MCF 10A (cell line): Measurements from ENCODE around the gene MX2. TPM values are rescaled to one million over a fixed set of nuclear protein-coding genes. Genes with fewer than 3 reads are reported as not detected.

Experiments
- BruUV-seq: library from RNA; stranded (reverse); fragments of 400-500 nt; replicated peaks from 2 replicates; lab custom pipeline; 2021; lab: Mats Ljungman, UMichigan
- CTCF ChIA-PET: fragments of 300-600 bp; sonication (Branson Sonifier 250); formaldehyde crosslinking; extraction: SDS; loops from one replicate; lab custom pipeline; 2021; ENCODE audit warnings: antibody characterized with exemption, inconsistent platforms; lab: Yijun Ruan, JAX
- POLR2A ChIA-PET: fragments of 300-600, 350-650 bp; sonication (Branson Sonifier 250); formaldehyde crosslinking; extraction: SDS; loops from one replicate; lab custom pipeline; 2020; ENCODE audit warnings: antibody characterized with exemption, inconsistent platforms; lab: Yijun Ruan, JAX
- DNase-seq: peaks from one replicate; pipeline ENCODE4 v3.0.0-alpha.2; 2018; ENCODE audit not compliant: unreplicated experiment
- H3K27ac Mint-ChIP-seq: one replicate; pipeline ENCODE4 v1.8.0; 2022; ENCODE audit warnings: mild to moderate bottlenecking, low read depth, mixed read lengths; ENCODE audit not compliant: unreplicated experiment
- H3K27me3 Mint-ChIP-seq: one replicate; pipeline ENCODE4 v1.8.0; 2022; ENCODE audit warnings: mixed read lengths; ENCODE audit not compliant: insufficient read depth, unreplicated experiment
- H3K36me3 Mint-ChIP-seq: one replicate; pipeline ENCODE4 v1.8.0; 2022; ENCODE audit warnings: mild to moderate bottlenecking, moderate library complexity, mixed read lengths; ENCODE audit not compliant: insufficient read depth, unreplicated experiment
- H3K4me1 Mint-ChIP-seq: one replicate; pipeline ENCODE4 v1.8.0; 2022; ENCODE audit warnings: mixed read lengths; ENCODE audit not compliant: insufficient read depth, unreplicated experiment
- H3K4me3 Mint-ChIP-seq: one replicate; pipeline ENCODE4 v1.8.0; 2022; ENCODE audit warnings: mild to moderate bottlenecking, moderate library complexity, mixed read lengths; ENCODE audit not compliant: unreplicated experiment
- H3K9me3 Mint-ChIP-seq: one replicate; pipeline ENCODE4 v1.8.0; 2022; ENCODE audit warnings: mixed read lengths; ENCODE audit not compliant: unreplicated experiment
- CTCF ChIP-seq: fragments of 200-600 bp; IDR thresholded peaks from one replicate; pipeline ENCODE4 v1.8.0; 2022; ENCODE audit warnings: antibody characterized with exemption, mild to moderate bottlenecking; ENCODE audit not compliant: unreplicated experiment
- intact Hi-C: fragments of 100-400 bp; cut with micrococcal nuclease; formaldehyde crosslinking; loops from 2 replicates; pipeline ENCODE4 v1.14.1; 2022
- total RNA-seq: library from RNA; stranded (reverse); gene quantifications from 2 replicates; pipeline ENCODE4 v1.2.3, GENCODE V29; 2022

Gene MX2
- total RNA-seq, 1 experiment from 2014 or later, result not detected

- no TSS peak for BruUV-seq
Observed at GRCh38 chr21:41321211-41321907, 40.5 kb upstream of the MX2 start.

GRCh38 chr21:41321908-41322495, 39.8 kb upstream of the MX2 start:
- H3K9me3 Mint-ChIP-seq, result no peaks in the 10 kb centered on the region
- POLR2A ChIA-PET, result no interaction called here
- no TSS peak for BruUV-seq
- H3K4me1 Mint-ChIP-seq, result no peaks in the 10 kb centered on the region
- no peak for DNase-seq
- intact Hi-C loops, result no loop called here
- TF ChIP-seq CTCF, result no peak
- no peak overlapping the region for H3K27ac Mint-ChIP-seq
- no peak overlapping the region for H3K4me3 Mint-ChIP-seq
- CTCF ChIA-PET, result no interaction called here
- H3K36me3 Mint-ChIP-seq, result no peaks in the 10 kb centered on the region
- H3K27me3 Mint-ChIP-seq, result peaks cover 17% of the 10 kb centered on the region

More at GRCh38 chr21:41321211-41321907, 40.5 kb upstream of the MX2 start:
- no peak overlapping the region for H3K27ac Mint-ChIP-seq
- H3K4me3 Mint-ChIP-seq, result no peak overlapping the region
- H3K36me3 Mint-ChIP-seq, result no peaks in the 10 kb centered on the region
- no peaks in the 10 kb centered on the region for H3K9me3 Mint-ChIP-seq
- no peaks in the 10 kb centered on the region for H3K4me1 Mint-ChIP-seq
- DNase-seq, result no peak
- peaks cover 17% of the 10 kb centered on the region for H3K27me3 Mint-ChIP-seq
- ChIA-PET CTCF (no interaction called here), POLR2A (no interaction called here)
- TF ChIP-seq CTCF, result no peak
- intact Hi-C loops, result no loop called here

- Mint-ChIP-seq H3K36me3 (no peaks in the 10 kb centered on the region), H3K27ac (no peak overlapping the region)
- CTCF ChIA-PET, result interaction anchor here (0.8 kb wide), 1 partner anchor 32 kb away, joined by 4 read pairs; no protein-coding TSS in a partner anchor
Observed at GRCh38 chr21:41322496-41323382, 39.1 kb upstream of the MX2 start.

More at GRCh38 chr21:41322496-41323382, 39.1 kb upstream of the MX2 start:
- no peak for TF ChIP-seq CTCF
- H3K4me1 Mint-ChIP-seq, result no peaks in the 10 kb centered on the region
- POLR2A ChIA-PET, result no interaction called here
- BruUV-seq, result no TSS peak
- H3K9me3 Mint-ChIP-seq, result no peaks in the 10 kb centered on the region
- no peak overlapping the region for H3K4me3 Mint-ChIP-seq
- intact Hi-C loops, result no loop called here
- H3K27me3 Mint-ChIP-seq, result peaks cover 17% of the 10 kb centered on the region
- DNase-seq, result no peak
